Heart left ventricle (tissue), 16 donors: Measurements from ENCODE around the gene LPO. TPM values are rescaled to one million over a fixed set of nuclear protein-coding genes. Genes with fewer than 3 reads are reported as not detected.

Experiments used
- ATAC-seq, 4 donors: fragments of 200-7000 bp; cut with Tn5 transposase; one replicate each; pipeline ENCODE4 v1.9.1; 2020 to 2022; ENCODE audit warnings: moderate library complexity in 4 of 4, mild to moderate bottlenecking in 3 of 4, moderate number of reproducible peaks in 1 of 4
- DNase-seq, 5 donors: peaks; one replicate each; pipeline ENCODE4 v3.0.0-alpha.2; 2020
- H3K27ac ChIP-seq, 12 donors: fragments of 200-600 bp; sonication (generic) in 4 of 12; one replicate each; pipeline versions ENCODE4 v1.5.0 to v1.8.0; 2016 to 2022; ENCODE audit warnings: mild to moderate bottlenecking in 2 of 12
- H3K27me3 ChIP-seq, 9 donors: fragments of 200-600 bp; sonication (generic) in 2 of 9; one replicate each; pipeline versions ENCODE4 v1.5.1 to v1.8.0; 2016 to 2022; ENCODE audit warnings: mild to moderate bottlenecking in 3 of 9
- H3K36me3 ChIP-seq, 9 donors: fragments of 200-600 bp; sonication (generic) in 2 of 9; one replicate each; pipeline versions ENCODE4 v1.5.0 to v1.8.0; 2018 to 2022; ENCODE audit warnings: mild to moderate bottlenecking in 2 of 9
- H3K4me1 ChIP-seq, 12 donors: fragments of 200-600 bp; sonication (generic) in 4 of 12; one replicate each; pipeline versions ENCODE4 v1.5.0 to v1.8.0; 2016 to 2022; ENCODE audit warnings: mild to moderate bottlenecking in 3 of 12
- H3K4me3 ChIP-seq, 12 donors: fragments of 200-600 bp; sonication (generic) in 4 of 12; one replicate each; pipeline versions ENCODE4 v1.5.0 to v1.8.0; 2017 to 2022; ENCODE audit warnings: mild to moderate bottlenecking in 9 of 12, moderate library complexity in 4 of 12
- H3K9me3 ChIP-seq, 12 donors: fragments of 200-600 bp; sonication (generic) in 4 of 12; one replicate each; pipeline versions ENCODE4 v1.5.0 to v1.8.0; 2016 to 2022; ENCODE audit warnings: mild to moderate bottlenecking in 1 of 12
- POLR2A ChIP-seq, 2 donors: fragments of 450-650 bp; IDR thresholded peaks; one replicate each; pipeline ENCODE4 v1.6.1; 2017; ENCODE audit warnings: antibody characterized with exemption in 2 of 2, mild to moderate bottlenecking in 2 of 2, moderate library complexity in 2 of 2
- WGBS, 4 donors: extraction: QIAGEN DNeasy Blood & Tissue Kit in 2 of 4; methylation state at CpG; one replicate each; pipeline versions ENCODE4 v1.1.5 to v1.1.7; 2013 to 2018; 5-methylcytosine and 5-hydroxymethylcytosine counted together
- intact Hi-C, 10 donors: fragments of 100-400 bp; cut with DNase I; formaldehyde crosslinking; loops; one replicate each; pipeline versions ENCODE4 v1.11.1 to v1.14.2; 2022
- polyA plus RNA-seq, 2 donors: library from polyadenylated mRNA; stranded (reverse); fragments of 200-250 nt; gene quantifications; one replicate each; pipeline ENCODE4 v1.2.3, GENCODE V29; 2013
- total RNA-seq, 9 donors: library from RNA; depleted of rRNA in 2 of 9; stranded (reverse); fragments of >200 nt in 2 of 9; fragmentation: NEBNext Ultra II Directional in 3 of 9; extraction: Animal tissue kit (Norgen Biotek cat#: 25700) in 3 of 9; gene quantifications; one replicate each; pipeline versions ENCODE4 v1.1.0 to v1.2.4, GENCODE V29; 2016 to 2023
- TF ChIP-seq, protein P1 (sequence below), 12 donors: fragments of 200-600 bp; sonication (generic) in 4 of 12; IDR thresholded peaks; one replicate each; pipeline versions ENCODE4 v1.5.0 to v1.8.0; 2018 to 2022; ENCODE audit warnings: antibody characterized with exemption in 12 of 12, mild to moderate bottlenecking in 5 of 12
- donor health status: ischemic (EF 13 %, LVEDD 7.1; RV severe dilation, severe dysfunction).
- donor health status: healthy with polysubstance abuse.
- donor health status: DM: no; HTN: yes; CAD: no.
- donor health status: DM: no; HTN: no; CAD: no.
- donor health status: ischemic (EF 25% LVEDD 6.9; RV normal size, moderate dysfunction).
- donor health status: ischemic (EF 25% LVEDD 5.7; RV mildly dilated, moderate dysfunction).
- donor health status: healthy.
- donor health status: DM: yes; HTN: yes; CAD: no.
- donor health status: ischemic (EF 35%, LVEDD 5.7; RV mildly dilated, moderate dysfunction).
- donor health status: nonischemic (EF 11% LVEDD 7.7; RV severe dilation, severe dysfunction).
- donor health status: DM: yes; HTN: yes; CAD: no.
- donor health status: PGD.
- donor health status: ischemic (EF 29% LVEDD 5.4; RV normal size, mild dysfunction).
- donor health status: nonischemic (EF 23%, LVEDD 6.1; RV moderate dilation, normal function).

LPO gene
- total and polyA plus RNA-seq, 11 donors, result not detected

DNA sequence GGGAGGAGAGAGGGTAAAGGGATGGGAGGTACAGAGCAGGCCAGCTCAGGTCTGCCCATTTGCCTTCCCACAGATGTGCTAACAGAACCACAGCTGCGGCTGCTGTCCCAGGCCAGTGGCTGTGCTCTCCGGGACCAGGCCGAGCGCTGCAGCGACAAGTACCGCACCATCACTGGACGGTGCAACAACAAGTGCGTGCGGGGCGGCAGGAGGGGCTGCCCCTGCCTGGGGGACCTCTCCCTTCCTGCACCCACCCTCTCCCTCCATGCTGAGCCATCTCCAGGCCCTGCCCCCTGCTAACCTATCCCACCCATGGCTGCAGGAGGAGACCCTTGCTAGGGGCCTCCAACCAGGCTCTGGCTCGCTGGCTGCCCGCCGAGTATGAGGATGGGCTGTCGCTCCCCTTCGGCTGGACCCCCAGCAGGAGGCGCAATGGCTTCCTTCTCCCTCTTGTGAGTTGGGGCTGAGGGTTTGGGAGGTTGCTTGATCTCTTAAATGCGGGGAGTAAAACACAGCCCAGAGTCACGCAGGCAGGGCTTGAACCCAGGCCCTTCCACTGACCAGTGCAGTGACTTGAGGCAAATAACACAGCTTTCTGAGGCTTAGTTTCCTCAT lies 44.6 kb upstream of the LPO start:
- H3K9me3 ChIP-seq, result no peaks in the 10 kb centered on the region
- no peaks in the 10 kb centered on the region for H3K36me3 ChIP-seq
- intact Hi-C loops, result no loop called here
- H3K27ac ChIP-seq, result no peak overlapping the region
- WGBS, 4 donors, result 61 to 75% (median 73%) methylated on average over 7 to 18 of the region's 18 CpGs
- H3K27me3 ChIP-seq, result peaks cover 0 to 30% (median 10%) of the 10 kb centered on the region in 9 donors
- ATAC-seq (no peak), DNase-seq (no peak)
- no peak overlapping the region for H3K4me3 ChIP-seq
- H3K4me1 ChIP-seq, result peaks cover 0 to 9% (median 0%) of the 10 kb centered on the region in 12 donors
- no peak for TF ChIP-seq POLR2A (IDR thresholded peaks at IDR 0.05)
- TF ChIP-seq, protein P1, sequence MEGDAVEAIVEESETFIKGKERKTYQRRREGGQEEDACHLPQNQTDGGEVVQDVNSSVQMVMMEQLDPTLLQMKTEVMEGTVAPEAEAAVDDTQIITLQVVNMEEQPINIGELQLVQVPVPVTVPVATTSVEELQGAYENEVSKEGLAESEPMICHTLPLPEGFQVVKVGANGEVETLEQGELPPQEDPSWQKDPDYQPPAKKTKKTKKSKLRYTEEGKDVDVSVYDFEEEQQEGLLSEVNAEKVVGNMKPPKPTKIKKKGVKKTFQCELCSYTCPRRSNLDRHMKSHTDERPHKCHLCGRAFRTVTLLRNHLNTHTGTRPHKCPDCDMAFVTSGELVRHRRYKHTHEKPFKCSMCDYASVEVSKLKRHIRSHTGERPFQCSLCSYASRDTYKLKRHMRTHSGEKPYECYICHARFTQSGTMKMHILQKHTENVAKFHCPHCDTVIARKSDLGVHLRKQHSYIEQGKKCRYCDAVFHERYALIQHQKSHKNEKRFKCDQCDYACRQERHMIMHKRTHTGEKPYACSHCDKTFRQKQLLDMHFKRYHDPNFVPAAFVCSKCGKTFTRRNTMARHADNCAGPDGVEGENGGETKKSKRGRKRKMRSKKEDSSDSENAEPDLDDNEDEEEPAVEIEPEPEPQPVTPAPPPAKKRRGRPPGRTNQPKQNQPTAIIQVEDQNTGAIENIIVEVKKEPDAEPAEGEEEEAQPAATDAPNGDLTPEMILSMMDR (IDR thresholded peaks at IDR 0.05), result no peak

DNA sequence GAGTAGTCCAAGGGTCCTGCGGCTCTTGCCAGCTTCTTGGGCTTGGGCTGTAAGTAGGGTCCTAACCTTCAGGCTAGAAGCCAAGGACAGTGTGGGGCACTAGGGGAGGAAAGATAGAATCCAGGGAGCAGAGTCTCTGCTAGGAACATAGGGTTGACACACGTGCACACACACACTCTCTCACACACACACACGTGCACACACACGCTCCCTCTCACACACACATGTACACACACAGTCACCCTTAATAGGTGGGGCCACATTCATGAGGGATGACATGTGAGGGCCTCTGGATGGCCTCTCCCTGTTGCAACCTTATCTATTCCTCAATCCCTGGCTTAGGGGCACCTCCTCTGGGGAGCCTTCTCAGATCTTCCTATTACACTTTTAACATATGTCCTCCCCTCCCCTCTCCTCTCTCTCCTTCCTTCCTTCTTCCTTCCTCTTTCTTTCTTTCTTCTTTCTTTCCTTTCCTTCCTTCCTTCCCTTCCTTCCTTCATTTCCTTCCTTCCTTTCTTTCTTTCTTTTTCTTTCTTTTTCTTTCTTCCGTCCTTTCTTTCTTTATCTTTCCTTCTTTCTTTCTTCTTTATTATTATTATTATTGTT lies 42.8 kb upstream of the LPO start:
- intact Hi-C loops, result no loop called here
- Histone ChIP-seq H3K27ac (no peak overlapping the region), H3K9me3 (no peaks in the 10 kb centered on the region), H3K4me1 (no peaks in the 10 kb centered on the region), H3K4me3 (no peak overlapping the region), H3K36me3 (no peaks in the 10 kb centered on the region), H3K27me3 (peaks cover 0 to 27% (median 10%) of the 10 kb centered on the region in 9 donors)
- TF ChIP-seq, protein P1 (IDR thresholded peaks at IDR 0.05), result no peak
- no peak for TF ChIP-seq POLR2A (IDR thresholded peaks at IDR 0.05)
- ATAC-seq, result no peak
- WGBS, 4 donors, result 74 to 85% (median 85%) methylated on average over 4 to 5 of the region's 5 CpGs
- DNase-seq, result no peak

DNA sequence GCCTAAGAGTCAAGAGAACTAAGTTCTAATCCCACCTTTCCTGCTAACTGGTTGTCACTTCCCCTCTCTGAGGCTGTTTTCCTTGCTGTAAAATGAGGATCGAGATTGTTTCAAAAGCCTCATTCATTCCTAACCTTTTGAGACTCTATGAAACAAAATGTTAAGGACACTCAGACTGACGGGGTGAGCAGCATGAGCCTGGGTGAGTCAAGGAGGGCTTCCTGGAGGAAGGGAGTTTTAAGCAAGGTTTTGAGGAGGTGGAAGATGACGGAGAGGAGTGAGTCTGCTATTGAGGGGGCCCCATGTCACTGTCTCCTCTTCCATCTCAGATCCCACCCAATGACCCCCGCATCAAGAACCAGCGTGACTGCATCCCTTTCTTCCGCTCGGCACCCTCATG lies 41.8 kb upstream of the LPO start:
- DNase-seq (no peak), ATAC-seq (no peak)
- TF ChIP-seq POLR2A (IDR thresholded peaks at IDR 0.05), result no peak
- TF ChIP-seq, protein P1 (IDR thresholded peaks at IDR 0.05), result no peak
- Histone ChIP-seq H3K9me3 (no peaks in the 10 kb centered on the region), H3K36me3 (no peaks in the 10 kb centered on the region), H3K4me3 (no peak overlapping the region), H3K27me3 (peaks cover 0 to 21% (median 10%) of the 10 kb centered on the region in 9 donors), H3K4me1 (no peaks in the 10 kb centered on the region), H3K27ac (no peak overlapping the region)
- intact Hi-C loops, result no loop called here
- 81 to 85% (median 82%) methylated on average over 7 of the region's 7 CpGs for WGBS, 4 donors

DNA sequence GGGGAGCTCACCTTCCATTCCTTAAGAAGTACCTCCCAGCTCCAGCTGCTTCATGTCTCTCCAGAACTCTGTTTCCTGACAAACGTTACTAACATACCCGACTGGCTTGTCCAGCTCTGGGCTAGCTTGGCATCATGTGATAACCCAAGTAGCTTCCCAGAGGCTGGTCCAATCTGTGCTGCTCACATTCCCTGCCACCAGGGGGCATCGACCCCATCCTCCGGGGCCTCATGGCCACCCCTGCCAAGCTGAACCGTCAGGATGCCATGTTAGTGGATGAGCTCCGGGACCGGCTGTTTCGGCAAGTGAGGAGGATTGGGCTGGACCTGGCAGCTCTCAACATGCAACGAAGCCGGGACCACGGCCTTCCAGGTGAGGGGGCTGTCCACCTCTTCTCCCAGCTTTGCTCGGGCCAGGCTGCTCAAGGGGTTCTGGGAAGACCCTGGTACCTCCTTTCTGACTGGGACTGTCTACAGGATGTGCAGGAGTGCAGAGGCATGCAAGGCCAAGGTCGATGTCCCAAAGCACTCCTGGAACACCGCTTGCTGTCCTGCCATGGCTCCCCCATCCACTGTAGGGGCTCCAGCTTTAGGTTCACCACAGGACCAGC lies 38.3 kb upstream of the LPO start:
- ATAC-seq (peak in 3 of 4 donors; percentile 36 to 62 (median 52)), DNase-seq (peak in 4 of 5 donors; percentile 18 to 67 (median 50))
- H3K27me3 ChIP-seq, result peaks cover 0 to 18% (median 7%) of the 10 kb centered on the region in 9 donors
- H3K27ac ChIP-seq, result no peak overlapping the region
- H3K36me3 ChIP-seq, result peaks cover 0 to under 1% (median 0%) of the 10 kb centered on the region in 9 donors
- no peaks in the 10 kb centered on the region for H3K9me3 ChIP-seq
- no peak overlapping the region for H3K4me3 ChIP-seq
- H3K4me1 ChIP-seq, result no peaks in the 10 kb centered on the region
- intact Hi-C loops, result no loop called here
- TF ChIP-seq, protein P1 (IDR thresholded peaks at IDR 0.05), result peak in 10 of 12 donors; percentile 16 to 58 (median 39)
- no peak for TF ChIP-seq POLR2A (IDR thresholded peaks at IDR 0.05)
- WGBS, 4 donors, result 31 to 57% (median 43%) methylated on average over 10 to 14 of the region's 14 CpGs
